Measurements from ENCODE around the gene KIAA0753. TPM values are rescaled to one million over a fixed set of nuclear protein-coding genes. Genes with fewer than 3 reads are reported as not detected.
A peak's percentile ranks its signal among the peaks of the same experiment; 100 is the strongest.
"Not testable (repeated sequence)": the region's sequence is repeated elsewhere in the genome, so short reads cannot be mapped to it uniquely, and the experiment has no call there.

The KIAA0753 gene
- total RNA-seq, 1 experiment from 2014 or later: 5.7 TPM

- H3K27me3 ChIP-seq: no peaks in the 10 kb centered on the region
- no peaks in the 10 kb centered on the region for H3K36me3 ChIP-seq
- no peak for DNase-seq
- H3K9me3 ChIP-seq: no peaks in the 10 kb centered on the region
- H3K4me3 ChIP-seq: no peak overlapping the region
Observed at GRCh38 chr17:6671431-6671830, 30.9 kb upstream of the KIAA0753 start.

GRCh38 chr17:6670999-6671398 is 30.5 kb upstream of the KIAA0753 start:
- H3K27me3 ChIP-seq: no peaks in the 10 kb centered on the region
- no peaks in the 10 kb centered on the region for H3K36me3 ChIP-seq
- DNase-seq: no peak
- no peaks in the 10 kb centered on the region for H3K9me3 ChIP-seq
- H3K4me3 ChIP-seq: no peak overlapping the region

GRCh38 chr17:6670571-6670970 is 30.1 kb upstream of the KIAA0753 start:
- H3K36me3 ChIP-seq: no peaks in the 10 kb centered on the region
- no peak overlapping the region for H3K4me3 ChIP-seq
- H3K27me3 ChIP-seq: no peaks in the 10 kb centered on the region
- no peaks in the 10 kb centered on the region for H3K9me3 ChIP-seq
- no peak for DNase-seq

- Histone ChIP-seq H3K9me3 (no peaks in the 10 kb centered on the region), H3K27me3 (no peaks in the 10 kb centered on the region), H3K36me3 (no peaks in the 10 kb centered on the region), H3K4me3 (no peak overlapping the region)
- DNase-seq: no peak
Observed at GRCh38 chr17:6669479-6670212, 29.1 kb upstream of the KIAA0753 start.

- no peaks in the 10 kb centered on the region for H3K9me3 ChIP-seq
- H3K36me3 ChIP-seq: no peaks in the 10 kb centered on the region
- no peak overlapping the region for H3K4me3 ChIP-seq
- no peak for DNase-seq
- no peaks in the 10 kb centered on the region for H3K27me3 ChIP-seq
Observed at GRCh38 chr17:6668727-6669425, 28.4 kb upstream of the KIAA0753 start.

GRCh38 chr17:6668219-6668618 is 27.7 kb upstream of the KIAA0753 start:
- no peak for DNase-seq
- Histone ChIP-seq H3K4me3 (no peak overlapping the region), H3K27me3 (no peaks in the 10 kb centered on the region), H3K36me3 (no peaks in the 10 kb centered on the region), H3K9me3 (no peaks in the 10 kb centered on the region)

- H3K36me3 ChIP-seq: no peaks in the 10 kb centered on the region
Observed at GRCh38 chr17:6667516-6667915, 27.0 kb upstream of the KIAA0753 start.

GRCh38 chr17:6666557-6666956 is 26.0 kb upstream of the KIAA0753 start:
- H3K4me3 ChIP-seq: no peak overlapping the region
- no peaks in the 10 kb centered on the region for H3K27me3 ChIP-seq
- H3K9me3 ChIP-seq: no peaks in the 10 kb centered on the region
- no peak for DNase-seq
- H3K36me3 ChIP-seq: no peaks in the 10 kb centered on the region

More at GRCh38 chr17:6667516-6667915, 27.0 kb upstream of the KIAA0753 start:
- DNase-seq: no peak
- Histone ChIP-seq H3K4me3 (no peak overlapping the region), H3K27me3 (no peaks in the 10 kb centered on the region), H3K9me3 (no peaks in the 10 kb centered on the region)

GRCh38 chr17:6666077-6666521 is 25.6 kb upstream of the KIAA0753 start:
- peak; percentile 56 for DNase-seq
- Histone ChIP-seq H3K9me3 (no peaks in the 10 kb centered on the region), H3K36me3 (no peaks in the 10 kb centered on the region), H3K4me3 (no peak overlapping the region), H3K27me3 (no peaks in the 10 kb centered on the region)

- not testable (repeated sequence) for H3K4me3 ChIP-seq, DNase-seq, H3K36me3 ChIP-seq, H3K9me3 ChIP-seq, H3K27me3 ChIP-seq
Observed at GRCh38 chr17:6663200-6663599, 22.7 kb upstream of the KIAA0753 start.

- H3K9me3 ChIP-seq: no peaks in the 10 kb centered on the region
- no peak for DNase-seq
- H3K36me3 ChIP-seq: no peaks in the 10 kb centered on the region
- H3K4me3 ChIP-seq: no peak overlapping the region
- H3K27me3 ChIP-seq: no peaks in the 10 kb centered on the region
Observed at GRCh38 chr17:6661464-6661848, 20.9 kb upstream of the KIAA0753 start.

- Histone ChIP-seq H3K27me3 (no peaks in the 10 kb centered on the region), H3K9me3 (no peaks in the 10 kb centered on the region)
Observed at GRCh38 chr17:6660805-6661463, 20.4 kb upstream of the KIAA0753 start.

GRCh38 chr17:6660101-6660500 is 19.6 kb upstream of the KIAA0753 start:
- no peak for DNase-seq
- H3K27me3 ChIP-seq: no peaks in the 10 kb centered on the region
- H3K4me3 ChIP-seq: no peak overlapping the region

More at GRCh38 chr17:6660805-6661463, 20.4 kb upstream of the KIAA0753 start:
- no peaks in the 10 kb centered on the region for H3K36me3 ChIP-seq
- DNase-seq: no peak
- H3K4me3 ChIP-seq: no peak overlapping the region

GRCh38 chr17:6658411-6658810 is 17.9 kb upstream of the KIAA0753 start:
- not testable (repeated sequence) for H3K4me3 ChIP-seq, H3K36me3 ChIP-seq, DNase-seq, H3K27me3 ChIP-seq, H3K9me3 ChIP-seq

More at GRCh38 chr17:6660101-6660500, 19.6 kb upstream of the KIAA0753 start:
- Histone ChIP-seq H3K36me3 (no peaks in the 10 kb centered on the region), H3K9me3 (no peaks in the 10 kb centered on the region)

- Histone ChIP-seq H3K4me3 (no peak overlapping the region), H3K36me3 (no peaks in the 10 kb centered on the region), H3K9me3 (no peaks in the 10 kb centered on the region), H3K27me3 (no peaks in the 10 kb centered on the region)
- no peak for DNase-seq
Observed at GRCh38 chr17:6657633-6658287, 17.2 kb upstream of the KIAA0753 start.

GRCh38 chr17:6656797-6657632 is 16.5 kb upstream of the KIAA0753 start:
- not testable (repeated sequence) for DNase-seq, H3K27me3 ChIP-seq

More at GRCh38 chr17:6656797-6657632, 16.5 kb upstream of the KIAA0753 start:
- not testable (repeated sequence) for H3K4me3 ChIP-seq, H3K9me3 ChIP-seq, H3K36me3 ChIP-seq
